IMR-90 (cell line): ENCODE data around the gene DHCR24. TPM values are rescaled to one million over a fixed set of nuclear protein-coding genes. Genes with fewer than 3 reads are reported as not detected.

Source experiments
- ATAC-seq: fragments of 200-7000 bp; cut with Tn5 transposase; 2 replicates; pipeline ENCODE4 v1.9.1; 2020; ENCODE audit warnings: low read depth, mild to moderate bottlenecking, moderate library complexity
- BruUV-seq: library from RNA; stranded (reverse); fragments of 400-500 nt; replicated peaks from 2 replicates; lab custom pipeline; 2021; lab: Mats Ljungman, UMichigan
- CTCF ChIA-PET: fragments of 300-600 bp; formaldehyde crosslinking; extraction: SDS; loops from one replicate; lab custom pipeline; 2021; ENCODE audit warnings: antibody characterized with exemption; lab: Yijun Ruan, JAX
- POLR2A ChIA-PET: fragments of 300-600 bp; sonication (Branson Sonifier 250); formaldehyde crosslinking; loops from one replicate; lab custom pipeline; 2022; ENCODE audit warnings: antibody characterized with exemption; ENCODE audit not compliant: unreplicated experiment; lab: Charles Lee
- DNase-seq: peaks from one replicate; pipeline ENCODE4 v3.0.0; 2013
- H2AFZ ChIP-seq: replicated peaks from 2 replicates; pipeline ENCODE3; 2013; ENCODE audit warnings: low read length, mild to moderate bottlenecking; ENCODE audit not compliant: poor library complexity
- H2AK5ac ChIP-seq: 2 replicates; pipeline ENCODE4 v1.6.1; 2013; ENCODE audit warnings: low read depth, low read length, inconsistent platforms
- H2AK9ac ChIP-seq: replicated peaks from 2 replicates; pipeline ENCODE3; 2013; ENCODE audit warnings: mild to moderate bottlenecking, low read depth, low read length, moderate library complexity; ENCODE audit not compliant: poor library complexity
- H2BK120ac ChIP-seq: 2 replicates; pipeline ENCODE4 v1.6.1; 2013; ENCODE audit warnings: low read depth, low read length, inconsistent platforms
- H2BK15ac ChIP-seq: 3 replicates; pipeline ENCODE4 v1.6.1; 2013; ENCODE audit warnings: low read depth, low read length, inconsistent platforms
- H2BK20ac ChIP-seq: 2 replicates; pipeline ENCODE4 v1.6.1; 2013; ENCODE audit warnings: low read depth, mild to moderate bottlenecking, inconsistent platforms, low read length, moderate library complexity
- H2BK5ac ChIP-seq: 2 replicates; pipeline ENCODE4 v1.6.1; 2013; ENCODE audit warnings: mild to moderate bottlenecking, low read depth, low read length, inconsistent platforms; ENCODE audit not compliant: poor library complexity, severe bottlenecking
- H3K14ac ChIP-seq: replicated peaks from 2 replicates; pipeline ENCODE4 v1.6.1; 2013; ENCODE audit warnings: low read depth, low read length, inconsistent platforms
- H3K18ac ChIP-seq: 2 replicates; pipeline ENCODE4 v1.6.1; 2013; ENCODE audit warnings: low read depth, low read length, control low read depth
- H3K23ac ChIP-seq: 2 replicates; pipeline ENCODE4 v1.6.1; 2013; ENCODE audit warnings: low read depth, low read length, inconsistent platforms
- H3K27ac ChIP-seq: 2 replicates; pipeline ENCODE4 v1.5.1; 2013; ENCODE audit warnings: mild to moderate bottlenecking, control low read depth, low read length; ENCODE audit not compliant: insufficient read depth
- H3K27me3 ChIP-seq: 2 replicates; pipeline ENCODE4 v1.6.1; 2013; ENCODE audit warnings: low read length; ENCODE audit not compliant: control insufficient read depth, insufficient read depth
- H3K36me3 ChIP-seq: 2 replicates; pipeline ENCODE4 v1.6.1; 2013; ENCODE audit warnings: low read length, mixed read lengths; ENCODE audit not compliant: control insufficient read depth, insufficient read depth
- H3K4ac ChIP-seq: 2 replicates; pipeline ENCODE4 v1.6.1; 2013; ENCODE audit warnings: low read depth, low read length, inconsistent platforms
- H3K4me1 ChIP-seq: 2 replicates; pipeline ENCODE4 v1.6.1; 2013; ENCODE audit warnings: low read length, mixed read lengths; ENCODE audit not compliant: control insufficient read depth, insufficient read depth
- H3K4me2 ChIP-seq: 2 replicates; pipeline ENCODE4 v1.6.1; 2013; ENCODE audit warnings: low read depth, mild to moderate bottlenecking, control low read depth, low read length, moderate library complexity
- H3K4me3 ChIP-seq: 2 replicates; pipeline ENCODE4 v1.5.1; 2013; ENCODE audit warnings: low read depth, mild to moderate bottlenecking, control low read depth, low read length, moderate library complexity; ENCODE audit not compliant: insufficient read depth
- H3K56ac ChIP-seq: 2 replicates; pipeline ENCODE4 v1.6.1; 2013; ENCODE audit warnings: low read length, inconsistent platforms; ENCODE audit not compliant: insufficient read depth; ENCODE audit errors: extremely low read depth
- H3K79me1 ChIP-seq, 2 experiments: 2 replicates each; pipeline ENCODE4 v1.6.1; 2013; ENCODE audit warnings: low read length in 2 of 2, inconsistent platforms in 1 of 2, low read depth in 1 of 2
- H3K9ac ChIP-seq: 2 replicates; pipeline ENCODE4 v1.6.1; 2013; ENCODE audit warnings: low read depth, low read length, control low read depth
- H3K9me1 ChIP-seq: 2 replicates; pipeline ENCODE4 v1.6.1; 2013; ENCODE audit warnings: low read length, inconsistent platforms; ENCODE audit not compliant: insufficient read depth
- H3K9me3 ChIP-seq: 2 replicates; pipeline ENCODE4 v1.6.1; 2013; ENCODE audit warnings: low read length; ENCODE audit not compliant: control insufficient read depth, insufficient read depth
- H4K20me1 ChIP-seq: 2 replicates; pipeline ENCODE4 v1.6.1; 2013; ENCODE audit warnings: low read length, inconsistent platforms; ENCODE audit not compliant: insufficient read depth
- H4K5ac ChIP-seq: 2 replicates; pipeline ENCODE4 v1.6.1; 2013; ENCODE audit warnings: mild to moderate bottlenecking, low read depth, low read length, control low read depth
- H4K8ac ChIP-seq, 2 experiments: 2 replicates each; pipeline ENCODE4 v1.6.1; 2013; ENCODE audit warnings: low read depth in 2 of 2, low read length in 2 of 2, control low read depth in 1 of 2, inconsistent platforms in 1 of 2
- H4K91ac ChIP-seq: 2 replicates; pipeline ENCODE4 v1.6.1; 2013; ENCODE audit warnings: low read depth, low read length, inconsistent platforms; ENCODE audit not compliant: insufficient read depth
- BHLHE40 ChIP-seq: fragments of 150-350 bp; IDR thresholded peaks from 2 replicates; pipeline ENCODE4 v1.6.1; 2016; ENCODE audit warnings: mild to moderate bottlenecking, low read depth, low read length
- CHD1 ChIP-seq: IDR thresholded peaks from 2 replicates; pipeline ENCODE4 v1.6.1; 2012; ENCODE audit warnings: low read depth, low read length, improper control_type of control experiment
- MAZ ChIP-seq: IDR thresholded peaks from 2 replicates; pipeline ENCODE4 v1.6.1; 2012; ENCODE audit warnings: low read depth, mild to moderate bottlenecking, low read length, improper control_type of control experiment, moderate library complexity, borderline replicate concordance
- RAD21 ChIP-seq: IDR thresholded peaks from 2 replicates; pipeline ENCODE4 v1.6.1; 2012; ENCODE audit warnings: low read length, improper control_type of control experiment
- RCOR1 ChIP-seq: IDR thresholded peaks from 2 replicates; pipeline ENCODE4 v1.6.1; 2012; ENCODE audit warnings: mild to moderate bottlenecking, low read length, improper control_type of control experiment; ENCODE audit not compliant: insufficient replicate concordance
- RFX5 ChIP-seq: IDR thresholded peaks from 2 replicates; pipeline ENCODE4 v1.8.0; 2012; ENCODE audit warnings: low read depth, mild to moderate bottlenecking, low read length, moderate library complexity
- SMC3 ChIP-seq: fragments of 150-350 bp; IDR thresholded peaks from 2 replicates; pipeline ENCODE4 v1.6.1; 2016; ENCODE audit warnings: low read depth, mild to moderate bottlenecking, antibody characterized with exemption, low read length, moderate library complexity
- WGBS, 2 experiments: methylation state at CpG; one replicate each; pipeline versions ENCODE4 v1.1.5 to v1.1.7; 2013; ENCODE audit warnings: missing lambda C conversion rate in 2 of 2; ENCODE audit not compliant: insufficient read length in 1 of 2; ENCODE audit errors: extremely low coverage in 2 of 2; 5-methylcytosine and 5-hydroxymethylcytosine counted together
- dilution Hi-C: fragments of 300-500 bp; cut with HindIII; formaldehyde crosslinking; loops from one replicate; pipeline ENCODE4 v1.14.3; 2018; ENCODE audit warnings: low sequenced_read_pairs; ENCODE audit not compliant: unreplicated experiment
- in situ Hi-C: fragments of 300-500 bp; cut with MboI; formaldehyde crosslinking; loops from 3 replicates; pipeline ENCODE4 v1.14.3; 2019; ENCODE audit warnings: low sequenced_read_pairs, inconsistent platforms, mixed read lengths
- intact Hi-C: fragments of 100-400 bp; cut with micrococcal nuclease; formaldehyde crosslinking; loops from 2 replicates; pipeline ENCODE4 v1.10.0; 2022
- polyA plus RNA-seq, 3 experiments: library from polyadenylated mRNA; depleted of rRNA; stranded (reverse); fragments of >200 nt; gene quantifications; 2 replicates each; pipeline ENCODE4 v1.2.3, GENCODE V29; 2012; ENCODE audit warnings: low replicate concordance in 1 of 3
- total RNA-seq: library from RNA; depleted of rRNA; stranded (reverse); fragments of >200 nt; gene quantifications from 2 replicates; pipeline ENCODE4 v1.2.3, GENCODE V29; 2012
- TF ChIP-seq, protein P1 (sequence below): fragments of 150-350 bp; IDR thresholded peaks from 2 replicates; pipeline ENCODE4 v1.6.1; 2017; ENCODE audit warnings: mild to moderate bottlenecking, antibody characterized with exemption, low read length, low read depth
- TF ChIP-seq, protein P2 (sequence below): conservative IDR thresholded peaks from 2 replicates; pipeline ENCODE4 v1.5.1; 2012; ENCODE audit warnings: mild to moderate bottlenecking, low read depth, low read length, improper control_type of control experiment

Gene DHCR24
- total and polyA plus RNA-seq, 2 of the 4 experiments (the other 2 are of a cell fraction): 130 to 194 TPM

DNA sequence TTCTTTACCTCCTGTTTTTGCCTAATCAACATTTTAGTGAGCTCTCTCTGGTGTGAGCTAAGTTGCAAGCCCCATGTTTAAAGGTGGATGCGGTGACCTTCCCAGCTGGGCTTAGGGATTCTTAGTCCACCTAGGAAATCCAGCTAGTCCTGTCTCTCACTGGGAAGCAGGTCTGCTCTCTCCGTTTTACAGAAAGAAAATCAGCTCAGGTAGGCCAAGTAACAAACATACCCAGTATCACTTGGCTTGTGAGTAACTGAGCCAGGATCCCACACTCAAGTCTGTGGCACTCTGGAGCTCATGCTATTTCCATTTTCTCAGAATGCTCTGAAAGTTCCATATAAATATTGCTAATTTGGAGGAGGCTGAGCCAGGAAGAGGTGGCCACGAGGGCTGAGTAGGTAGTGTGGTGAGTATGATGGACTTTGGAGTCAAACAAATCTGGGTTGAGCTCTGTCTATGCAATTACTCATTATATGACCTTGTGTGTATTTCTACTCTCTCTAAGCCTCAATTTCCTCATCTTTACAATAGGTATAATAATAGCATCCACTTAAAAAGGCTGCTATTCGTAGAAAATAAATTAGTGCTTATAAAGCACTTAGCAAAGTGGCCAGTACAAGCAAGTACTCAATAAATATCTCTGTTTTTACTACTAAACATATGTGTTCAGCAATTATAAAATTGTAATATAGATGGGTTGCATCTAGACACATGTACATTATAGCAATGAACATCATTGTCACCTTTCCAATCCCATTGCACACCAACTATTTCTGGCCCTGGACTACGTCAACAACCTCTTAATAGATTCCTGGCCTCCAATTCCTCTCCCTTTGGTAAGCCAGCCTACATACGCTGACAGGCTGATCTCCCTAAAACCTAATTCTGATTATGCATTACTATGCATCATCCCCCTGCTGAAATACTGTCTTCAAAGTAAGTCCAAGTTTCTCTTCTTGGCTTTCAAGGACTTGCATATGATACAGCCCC, 32.7 kb upstream of the DHCR24 start:
- WGBS, 2 experiments: 29% methylated on average over 1 of the region's 6 CpGs; no CpG with 5 or more reads in 1 of the 2 experiments
- BruUV-seq: no TSS peak

More for the DNA sequence above, 32.7 kb upstream of the DHCR24 start:
- Histone ChIP-seq H4K5ac (no peak overlapping the region), H2BK15ac (no peak overlapping the region), H2AK5ac (no peak overlapping the region), H3K56ac (no peak overlapping the region), H3K9ac (no peak overlapping the region), H3K4me2 (no peak overlapping the region), H4K8ac (no peak overlapping the region), H2AK9ac (no peak overlapping the region), H2BK5ac (no peak overlapping the region), H4K91ac (no peak overlapping the region), H3K79me1 (no peaks in the 10 kb centered on the region), H3K9me3 (peaks cover 4% of the 10 kb centered on the region; the same call in 1 of the 2 replicates), H3K9me1 (no peaks in the 10 kb centered on the region), H2BK120ac (no peak overlapping the region), H3K23ac (no peak overlapping the region; the same call in 1 of the 2 replicates), H3K27ac (no peak overlapping the region), H4K20me1 (no peaks in the 10 kb centered on the region), H3K14ac (no peak overlapping the region), H2AFZ (no peak overlapping the region), H3K27me3 (peaks cover 24% of the 10 kb centered on the region), H3K18ac (no peak overlapping the region), H3K4ac (no peak overlapping the region), H3K36me3 (no peaks in the 10 kb centered on the region), H3K4me1 (no peaks in the 10 kb centered on the region), H2BK20ac (no peak overlapping the region), H3K4me3 (no peak overlapping the region)
- ATAC-seq (no peak), DNase-seq (no peak)
- in situ Hi-C loops: no loop called here
- CTCF ChIA-PET: interaction anchor here (0.6 kb wide), 1 partner anchor 1317 kb away, joined by 3 read pairs; no protein-coding TSS in a partner anchor
- intact Hi-C loops: no loop called here
- TF ChIP-seq MAZ (no peak), BHLHE40 (no peak), SMC3 (no peak), RCOR1 (no peak), RFX5 (no peak), RAD21 (no peak), CHD1 (no peak)
- TF ChIP-seq, protein P1, sequence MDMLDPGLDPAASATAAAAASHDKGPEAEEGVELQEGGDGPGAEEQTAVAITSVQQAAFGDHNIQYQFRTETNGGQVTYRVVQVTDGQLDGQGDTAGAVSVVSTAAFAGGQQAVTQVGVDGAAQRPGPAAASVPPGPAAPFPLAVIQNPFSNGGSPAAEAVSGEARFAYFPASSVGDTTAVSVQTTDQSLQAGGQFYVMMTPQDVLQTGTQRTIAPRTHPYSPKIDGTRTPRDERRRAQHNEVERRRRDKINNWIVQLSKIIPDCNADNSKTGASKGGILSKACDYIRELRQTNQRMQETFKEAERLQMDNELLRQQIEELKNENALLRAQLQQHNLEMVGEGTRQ: no peak
- TF ChIP-seq, protein P2, sequence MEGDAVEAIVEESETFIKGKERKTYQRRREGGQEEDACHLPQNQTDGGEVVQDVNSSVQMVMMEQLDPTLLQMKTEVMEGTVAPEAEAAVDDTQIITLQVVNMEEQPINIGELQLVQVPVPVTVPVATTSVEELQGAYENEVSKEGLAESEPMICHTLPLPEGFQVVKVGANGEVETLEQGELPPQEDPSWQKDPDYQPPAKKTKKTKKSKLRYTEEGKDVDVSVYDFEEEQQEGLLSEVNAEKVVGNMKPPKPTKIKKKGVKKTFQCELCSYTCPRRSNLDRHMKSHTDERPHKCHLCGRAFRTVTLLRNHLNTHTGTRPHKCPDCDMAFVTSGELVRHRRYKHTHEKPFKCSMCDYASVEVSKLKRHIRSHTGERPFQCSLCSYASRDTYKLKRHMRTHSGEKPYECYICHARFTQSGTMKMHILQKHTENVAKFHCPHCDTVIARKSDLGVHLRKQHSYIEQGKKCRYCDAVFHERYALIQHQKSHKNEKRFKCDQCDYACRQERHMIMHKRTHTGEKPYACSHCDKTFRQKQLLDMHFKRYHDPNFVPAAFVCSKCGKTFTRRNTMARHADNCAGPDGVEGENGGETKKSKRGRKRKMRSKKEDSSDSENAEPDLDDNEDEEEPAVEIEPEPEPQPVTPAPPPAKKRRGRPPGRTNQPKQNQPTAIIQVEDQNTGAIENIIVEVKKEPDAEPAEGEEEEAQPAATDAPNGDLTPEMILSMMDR: no peak
- dilution Hi-C loops: no loop called here
- POLR2A ChIA-PET: no interaction called here
